Uterus (tissue), 2 donors: ENCODE results near the gene SPATA46.

Experiments
- POLR2A ChIP-seq, 2 donors: fragments of 450-650 bp; IDR thresholded peaks; one replicate each; pipeline ENCODE4 v1.6.1; 2016; ENCODE audit warnings: antibody characterized with exemption in 2 of 2, mild to moderate bottlenecking in 1 of 2, moderate library complexity in 1 of 2
- TF ChIP-seq, protein P1 (sequence below), 4 experiments: fragments of 200-600 bp in 2 of 4; fragments of 450-650 bp in 2 of 4; sonication (generic) in 2 of 4; IDR thresholded peaks; one replicate each; pipeline ENCODE4 v1.5.1; 2016 to 2019; ENCODE audit warnings: antibody characterized with exemption in 4 of 4, mild to moderate bottlenecking in 2 of 4, moderate library complexity in 1 of 4

DNA sequence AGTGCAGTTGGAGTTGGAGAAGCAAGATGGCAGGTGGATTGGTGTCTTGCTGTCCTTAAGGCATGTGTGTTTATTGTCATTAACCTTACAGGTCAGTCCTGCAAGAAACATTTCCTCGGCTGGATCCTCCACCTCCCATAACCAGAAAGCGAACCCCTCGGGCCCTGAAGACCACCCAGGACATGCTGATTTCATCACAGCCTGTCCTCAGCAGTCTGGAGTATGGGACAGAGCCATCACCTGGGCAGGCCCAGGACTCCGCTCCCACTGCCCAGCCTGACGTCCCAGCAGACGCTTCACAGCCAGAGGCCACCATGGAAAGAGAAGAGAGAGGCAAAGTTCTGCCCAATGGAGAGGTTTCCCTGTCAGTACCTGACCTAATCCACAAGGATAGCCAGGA is 6.4 kb upstream of the SPATA46 start:
- TF ChIP-seq, protein P1, sequence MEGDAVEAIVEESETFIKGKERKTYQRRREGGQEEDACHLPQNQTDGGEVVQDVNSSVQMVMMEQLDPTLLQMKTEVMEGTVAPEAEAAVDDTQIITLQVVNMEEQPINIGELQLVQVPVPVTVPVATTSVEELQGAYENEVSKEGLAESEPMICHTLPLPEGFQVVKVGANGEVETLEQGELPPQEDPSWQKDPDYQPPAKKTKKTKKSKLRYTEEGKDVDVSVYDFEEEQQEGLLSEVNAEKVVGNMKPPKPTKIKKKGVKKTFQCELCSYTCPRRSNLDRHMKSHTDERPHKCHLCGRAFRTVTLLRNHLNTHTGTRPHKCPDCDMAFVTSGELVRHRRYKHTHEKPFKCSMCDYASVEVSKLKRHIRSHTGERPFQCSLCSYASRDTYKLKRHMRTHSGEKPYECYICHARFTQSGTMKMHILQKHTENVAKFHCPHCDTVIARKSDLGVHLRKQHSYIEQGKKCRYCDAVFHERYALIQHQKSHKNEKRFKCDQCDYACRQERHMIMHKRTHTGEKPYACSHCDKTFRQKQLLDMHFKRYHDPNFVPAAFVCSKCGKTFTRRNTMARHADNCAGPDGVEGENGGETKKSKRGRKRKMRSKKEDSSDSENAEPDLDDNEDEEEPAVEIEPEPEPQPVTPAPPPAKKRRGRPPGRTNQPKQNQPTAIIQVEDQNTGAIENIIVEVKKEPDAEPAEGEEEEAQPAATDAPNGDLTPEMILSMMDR (IDR thresholded peaks at IDR 0.05), result no peak
- TF ChIP-seq POLR2A (IDR thresholded peaks at IDR 0.05), result no peak
